ENCODE data around the gene ACAA1.

GRCh38 chr3:38125305-38126120 is 11.4 kb downstream of the ACAA1 start:
- TF ChIP-seq, protein P1, sequence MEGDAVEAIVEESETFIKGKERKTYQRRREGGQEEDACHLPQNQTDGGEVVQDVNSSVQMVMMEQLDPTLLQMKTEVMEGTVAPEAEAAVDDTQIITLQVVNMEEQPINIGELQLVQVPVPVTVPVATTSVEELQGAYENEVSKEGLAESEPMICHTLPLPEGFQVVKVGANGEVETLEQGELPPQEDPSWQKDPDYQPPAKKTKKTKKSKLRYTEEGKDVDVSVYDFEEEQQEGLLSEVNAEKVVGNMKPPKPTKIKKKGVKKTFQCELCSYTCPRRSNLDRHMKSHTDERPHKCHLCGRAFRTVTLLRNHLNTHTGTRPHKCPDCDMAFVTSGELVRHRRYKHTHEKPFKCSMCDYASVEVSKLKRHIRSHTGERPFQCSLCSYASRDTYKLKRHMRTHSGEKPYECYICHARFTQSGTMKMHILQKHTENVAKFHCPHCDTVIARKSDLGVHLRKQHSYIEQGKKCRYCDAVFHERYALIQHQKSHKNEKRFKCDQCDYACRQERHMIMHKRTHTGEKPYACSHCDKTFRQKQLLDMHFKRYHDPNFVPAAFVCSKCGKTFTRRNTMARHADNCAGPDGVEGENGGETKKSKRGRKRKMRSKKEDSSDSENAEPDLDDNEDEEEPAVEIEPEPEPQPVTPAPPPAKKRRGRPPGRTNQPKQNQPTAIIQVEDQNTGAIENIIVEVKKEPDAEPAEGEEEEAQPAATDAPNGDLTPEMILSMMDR (IDR thresholded peaks at IDR 0.05) = no peak
- no peak for TF ChIP-seq POLR2A (IDR thresholded peaks at IDR 0.05)

Measured in uterus (tissue), 2 donors.